HG03066 (cell line): ENCODE data around the gene PLP2.

Experiments
- ATAC-seq: cut with Tn5 transposase; IDR thresholded peaks from one replicate; pipeline ENCODE4 v1.9.1; 2021; ENCODE audit warnings: low read depth; ENCODE audit not compliant: unreplicated experiment

The PLP2 gene

GRCh38 chrX:49184294-49185281, 12.9 kb downstream of the PLP2 start:
- ATAC-seq: no peak

DNA sequence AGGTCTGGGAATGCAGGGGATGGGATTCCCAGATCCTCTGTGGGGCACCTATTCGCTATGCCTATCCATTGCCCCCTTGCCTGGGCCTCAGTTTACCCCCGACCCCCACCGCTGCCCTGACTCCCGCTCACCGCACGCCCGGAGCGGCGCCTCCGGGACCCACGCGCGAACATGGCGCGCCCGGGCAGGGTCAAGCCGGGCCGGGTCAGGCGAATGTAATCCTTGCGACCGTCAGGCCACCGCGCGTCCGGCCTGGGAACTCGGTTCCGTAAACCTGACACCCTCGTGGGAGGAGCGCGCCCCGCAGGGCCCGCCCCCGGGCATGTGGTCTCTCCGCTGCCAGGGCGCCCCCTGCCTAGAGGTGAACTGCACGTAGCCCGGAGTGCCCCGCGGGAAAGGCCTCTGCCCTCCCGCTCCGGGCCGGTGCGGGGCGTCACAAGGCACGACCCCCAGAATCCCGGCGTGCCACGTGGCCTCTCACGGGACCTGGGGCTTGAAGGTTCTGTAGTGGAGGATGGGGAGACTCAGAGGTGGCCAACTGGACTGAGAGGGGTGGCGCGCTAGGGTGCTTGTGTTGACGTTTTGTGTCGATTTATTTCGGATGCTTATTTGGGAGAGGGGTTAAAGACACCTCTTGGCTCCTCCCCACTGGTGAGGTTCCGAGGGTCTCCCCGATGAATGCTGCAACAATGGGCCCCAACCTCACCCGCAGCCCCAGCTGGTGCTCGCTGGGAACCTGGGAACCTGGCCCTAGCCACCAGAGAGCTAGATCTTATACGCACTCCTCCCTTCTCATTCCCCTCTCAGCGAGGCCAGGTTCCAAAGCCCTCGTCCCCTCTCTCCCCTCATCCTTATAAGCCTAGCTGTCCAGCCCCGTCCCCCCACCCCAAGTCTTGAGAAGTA, 14.7 kb downstream of the PLP2 start, which contains the start of gene PRICKLE3:
Gene PRICKLE3, minus strand, starts transcription at position 249 of the 903 bp plus-strand sequence. Its CDS starts 76 bp downstream, at position 173.
- ATAC-seq: peak; percentile 25

DNA sequence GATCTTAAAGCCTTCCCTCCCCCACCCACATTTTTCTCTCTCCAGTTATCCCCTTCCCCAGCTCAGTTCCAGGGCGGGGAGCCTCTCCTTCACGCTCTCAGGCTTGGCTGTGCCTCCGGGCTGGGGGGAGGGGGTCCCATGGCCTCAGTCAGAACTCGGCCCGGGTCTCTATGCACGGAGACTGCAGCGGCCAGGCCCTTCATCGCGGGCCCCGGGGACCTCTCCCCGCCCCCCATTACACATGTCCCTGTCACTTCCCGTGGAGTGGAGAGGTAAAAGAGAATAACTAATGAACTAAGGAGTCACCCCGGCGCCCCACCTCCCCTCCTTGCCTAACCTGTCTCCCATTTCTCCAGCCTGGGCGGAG, 15.3 kb downstream of the PLP2 start:
- ATAC-seq: no peak

DNA sequence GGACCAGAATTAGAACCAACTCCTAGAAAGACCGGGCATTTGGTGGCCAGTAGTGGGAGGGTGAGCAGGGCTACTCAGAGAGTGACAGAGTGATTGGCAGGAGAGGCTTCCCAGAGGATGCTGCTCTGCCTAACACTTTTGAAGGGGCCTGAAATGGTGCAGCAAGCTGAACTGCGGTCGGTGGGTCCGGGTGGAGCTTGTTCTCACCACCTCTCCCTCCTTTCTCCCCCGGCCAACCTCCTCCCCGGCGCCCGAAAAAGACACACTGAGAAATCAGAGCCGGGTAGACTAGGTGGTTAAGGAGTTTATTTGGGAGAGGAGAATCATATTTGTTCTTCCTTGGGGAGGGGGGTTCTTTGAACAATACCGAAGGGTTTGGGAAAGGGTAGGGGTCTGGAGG, 15.8 kb downstream of the PLP2 start:
- no peak for ATAC-seq

DNA sequence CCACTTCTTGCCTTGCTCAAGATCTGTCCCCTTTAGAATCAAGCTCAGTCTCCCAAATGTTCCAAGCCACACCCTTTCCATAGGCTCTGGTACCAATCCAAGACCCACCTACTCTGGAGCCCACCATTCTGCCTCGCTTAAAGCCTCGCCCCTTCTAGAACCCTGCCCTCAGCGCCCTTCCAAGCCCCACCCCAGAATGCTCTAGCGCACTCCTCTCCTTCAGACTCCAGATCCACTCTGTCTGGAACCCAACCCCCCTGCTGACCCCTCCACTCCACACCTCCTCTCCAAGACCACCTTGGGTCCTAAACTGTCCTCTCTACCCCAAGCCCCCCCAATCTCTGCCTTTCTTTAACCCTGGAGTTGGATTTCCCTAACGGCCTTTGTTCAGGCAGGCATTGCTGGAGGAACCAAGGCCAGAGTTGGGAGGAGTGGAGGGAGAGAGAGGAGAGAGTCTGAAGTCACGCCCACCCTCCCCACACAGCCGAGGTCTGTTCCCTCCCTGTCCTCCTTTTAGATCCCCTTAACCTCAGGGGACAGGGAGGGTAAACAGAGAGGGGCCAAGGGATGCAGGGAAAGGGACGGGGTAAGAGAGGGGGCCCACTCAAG, 16.9 kb downstream of the PLP2 start:
- no peak for ATAC-seq

DNA sequence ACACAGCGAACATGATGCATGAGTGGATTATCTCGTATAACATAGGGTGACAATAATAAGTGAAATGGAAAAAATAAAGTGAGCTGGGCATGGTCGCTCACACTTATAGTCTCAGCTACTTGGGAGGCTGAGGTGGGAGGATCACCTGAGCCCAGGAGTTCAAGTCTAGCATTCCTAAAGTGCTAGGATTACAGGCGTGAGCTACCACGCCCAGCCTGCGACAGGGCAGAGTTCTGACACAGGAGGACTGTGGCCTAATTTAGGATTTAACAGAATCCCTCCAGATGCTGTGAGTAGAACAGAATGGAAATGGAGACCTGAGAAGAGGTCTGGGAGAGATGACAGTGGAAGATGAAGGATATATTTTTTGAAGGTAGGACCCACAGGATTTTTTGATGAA, 17.9 kb downstream of the PLP2 start:
- no peak for ATAC-seq

DNA sequence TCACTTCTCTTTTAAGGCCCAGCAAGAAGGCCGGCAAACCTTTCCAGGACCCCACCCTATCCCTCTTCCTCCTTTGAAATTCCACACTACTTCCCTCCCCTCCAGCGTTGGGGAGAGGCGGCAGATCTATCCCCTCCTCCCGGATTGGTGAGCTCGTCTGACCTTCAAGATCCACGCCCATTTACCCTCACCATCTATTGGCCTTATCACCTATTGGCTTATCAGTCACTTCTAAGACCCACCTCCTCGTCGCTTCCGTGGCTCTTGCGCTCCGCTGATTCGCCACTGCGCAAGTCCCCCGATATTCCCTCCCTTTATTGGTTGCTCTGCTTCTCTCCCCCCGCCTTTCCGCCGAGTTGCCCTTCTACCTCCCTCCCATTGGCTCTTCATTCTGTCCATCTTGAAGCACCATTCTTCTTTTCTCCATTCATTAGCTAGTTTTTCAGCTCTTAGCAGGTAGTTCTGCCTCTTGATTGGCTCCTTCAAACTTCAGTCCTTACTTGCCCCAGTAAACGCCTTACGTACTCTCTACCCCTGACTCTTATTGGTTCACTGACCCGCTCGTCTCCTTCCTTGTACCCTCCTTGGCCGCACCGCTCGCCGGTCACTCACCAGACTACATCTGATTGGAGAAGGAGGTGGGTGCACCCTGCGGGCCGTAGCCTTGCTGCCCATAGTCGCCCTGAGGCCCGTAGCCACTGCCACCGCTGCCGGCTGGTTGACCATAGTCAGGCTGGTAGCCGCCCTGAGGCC, 19.3 kb downstream of the PLP2 start:
- peak; percentile 88 for ATAC-seq

DNA sequence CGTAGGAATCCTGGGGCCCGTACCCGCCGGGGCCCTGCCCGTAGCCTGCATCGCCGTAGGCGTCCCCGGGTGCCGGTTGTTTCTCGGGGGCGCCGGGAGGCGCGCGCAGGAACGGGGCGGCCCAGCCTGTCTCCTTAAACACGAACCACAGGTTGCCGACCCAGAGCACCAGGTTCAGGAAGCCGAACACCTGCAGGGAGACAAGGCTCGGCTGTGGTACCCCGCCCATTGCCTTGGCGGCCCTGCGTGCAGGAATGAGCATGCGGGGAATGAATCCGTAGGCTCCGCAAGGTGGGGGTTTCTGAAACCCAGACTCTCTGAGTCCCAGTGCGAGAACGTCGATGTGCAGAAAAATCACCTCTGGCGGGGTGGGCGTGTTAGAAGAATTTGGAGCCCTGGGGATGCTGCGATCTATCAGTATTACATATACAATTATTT, 19.9 kb downstream of the PLP2 start:
- peak; percentile 2 for ATAC-seq

- no peak for ATAC-seq
These were observed 21.1 kb downstream of the PLP2 start for GRCh38 chrX:49192722-49193328.

DNA sequence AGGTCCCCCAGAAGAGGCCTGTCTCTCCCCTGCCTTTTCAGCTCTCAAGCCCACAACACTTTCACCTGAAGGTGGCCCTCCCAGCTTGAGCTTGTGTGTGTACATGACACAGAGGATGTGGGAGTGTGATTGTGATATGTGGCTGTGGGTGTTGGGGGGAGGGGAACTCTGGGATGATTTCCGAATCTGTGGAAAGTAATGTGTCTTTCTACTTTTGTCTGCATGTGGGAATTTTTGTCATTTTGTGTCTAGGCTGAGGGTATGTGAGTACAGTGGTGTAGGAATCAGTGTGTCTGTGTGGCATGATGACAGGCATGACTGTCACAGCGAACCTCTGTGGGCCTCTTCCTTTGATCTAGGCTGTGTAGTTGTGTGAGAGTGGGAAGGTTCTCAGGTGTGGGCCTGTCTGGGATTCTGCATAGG, 21.9 kb downstream of the PLP2 start:
- ATAC-seq: no peak

- ATAC-seq: no peak
These were observed 25.9 kb downstream of the PLP2 start for GRCh38 chrX:49197543-49198087.

DNA sequence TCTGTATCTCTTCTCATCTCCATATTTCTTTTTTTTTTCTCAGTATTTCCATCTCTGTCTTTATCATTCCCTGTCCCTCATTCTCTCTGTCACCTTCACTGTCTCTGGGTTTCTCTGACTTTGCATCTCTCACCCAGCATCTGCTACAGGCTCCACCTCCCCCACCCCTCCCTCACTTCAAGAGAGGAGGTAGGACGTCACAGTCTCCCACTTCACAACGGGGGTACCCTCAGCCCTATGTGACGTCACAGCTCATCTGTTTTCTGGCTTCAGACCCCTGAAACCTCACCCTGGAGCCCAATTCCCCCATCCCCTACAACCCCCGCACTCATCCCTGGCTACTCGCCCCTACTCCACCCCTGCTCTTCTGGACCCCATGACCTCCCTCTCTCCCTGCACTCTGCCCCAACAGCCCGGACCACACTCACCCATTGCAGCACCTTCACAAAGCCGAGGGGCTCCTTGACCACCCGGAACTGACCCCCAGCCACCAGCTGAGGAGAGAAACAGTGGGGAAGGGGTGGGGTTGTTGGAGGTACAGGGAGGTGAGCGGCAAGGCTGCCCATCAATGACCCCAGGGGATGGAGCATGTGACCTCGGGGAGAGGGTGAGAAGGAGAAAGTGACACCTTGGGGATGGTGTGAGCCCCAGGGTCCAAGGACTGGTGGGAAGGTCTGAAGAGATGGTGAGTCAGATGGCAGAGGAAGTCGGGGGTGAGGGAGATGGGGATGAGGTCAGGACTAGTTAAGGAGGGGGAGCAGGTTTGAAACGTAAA, 27.0 kb downstream of the PLP2 start:
- ATAC-seq: no peak

GRCh38 chrX:49199315-49199595, 27.6 kb downstream of the PLP2 start:
- no peak for ATAC-seq

DNA sequence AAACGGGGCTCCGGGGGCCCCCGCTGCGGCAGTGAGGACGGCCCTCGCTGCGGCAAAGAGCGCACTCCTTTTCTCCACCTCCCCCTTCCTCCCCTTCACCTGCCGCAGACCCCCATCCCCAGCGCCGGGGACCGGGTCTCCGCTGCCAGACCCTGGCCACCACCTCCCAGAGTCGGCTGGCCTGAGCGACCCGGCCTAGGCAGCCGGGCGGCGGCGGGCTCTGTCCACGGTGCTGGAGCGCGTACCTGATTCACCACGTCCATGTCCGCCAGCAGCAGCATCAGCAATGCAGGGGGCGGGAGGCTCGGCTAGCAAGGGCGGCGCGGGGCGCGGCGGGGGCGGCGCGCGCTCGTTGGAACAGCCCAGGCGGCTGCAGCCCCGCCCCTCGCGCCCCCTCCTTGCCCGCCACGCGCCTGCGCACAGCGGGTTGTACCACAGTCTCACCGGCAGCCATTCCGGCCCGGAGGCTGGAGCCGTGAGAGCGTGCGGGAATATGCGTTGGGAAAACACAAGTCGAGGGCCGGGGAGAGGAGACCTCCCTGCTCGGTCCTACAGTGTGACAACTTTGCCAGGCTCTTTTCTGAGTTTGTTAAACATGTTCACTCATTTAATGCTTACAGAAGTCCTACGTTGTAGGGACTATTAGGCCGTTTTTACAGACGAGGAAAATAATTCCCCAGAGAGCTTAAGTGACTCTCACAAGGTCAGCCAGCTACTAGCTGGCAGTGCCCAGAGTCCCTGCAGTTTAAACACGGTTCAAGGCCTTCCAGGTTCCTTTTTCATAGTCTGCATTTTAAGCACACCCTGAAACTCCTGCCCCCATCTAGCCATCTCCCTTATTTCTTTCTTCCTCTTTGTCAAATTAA, 28.4 kb downstream of the PLP2 start, which contains the start of gene SYP:
Gene SYP, minus strand, starts transcription at position 288 of the 866 bp plus-strand sequence. Its CDS starts 7 bp downstream, at position 281.
- peak; percentile 92 for ATAC-seq

GRCh38 chrX:49202022-49202421, 30.3 kb downstream of the PLP2 start:
- no peak for ATAC-seq

GRCh38 chrX:49203536-49203935, 31.8 kb downstream of the PLP2 start:
- ATAC-seq: no peak

DNA sequence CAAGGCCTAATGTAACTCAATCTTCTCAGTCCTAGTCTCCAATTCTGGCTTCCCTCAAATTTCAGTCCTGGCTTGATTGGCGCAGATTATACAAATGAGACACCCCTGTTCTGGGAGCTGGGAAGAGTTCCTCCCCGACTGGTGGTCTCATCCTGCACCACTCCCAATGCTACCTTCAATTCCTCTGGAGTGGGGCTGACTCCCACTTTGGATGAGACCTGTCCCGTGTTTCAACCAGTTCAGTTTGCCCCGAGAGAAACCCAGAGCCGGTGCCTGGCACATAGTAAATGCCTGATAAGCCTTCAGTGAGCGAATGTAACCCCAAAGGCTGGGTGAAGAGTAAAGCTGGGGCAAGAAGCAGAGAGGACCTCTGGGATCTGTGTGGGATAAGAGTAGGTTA, 32.3 kb downstream of the PLP2 start:
- no peak for ATAC-seq

GRCh38 chrX:49204709-49205108, 33.0 kb downstream of the PLP2 start:
- no peak for ATAC-seq
